ENCODE measurements around the gene TNFSF13.
A peak's percentile ranks its signal among the peaks of the same experiment; 100 is the strongest.

Gene TNFSF13

DNA sequence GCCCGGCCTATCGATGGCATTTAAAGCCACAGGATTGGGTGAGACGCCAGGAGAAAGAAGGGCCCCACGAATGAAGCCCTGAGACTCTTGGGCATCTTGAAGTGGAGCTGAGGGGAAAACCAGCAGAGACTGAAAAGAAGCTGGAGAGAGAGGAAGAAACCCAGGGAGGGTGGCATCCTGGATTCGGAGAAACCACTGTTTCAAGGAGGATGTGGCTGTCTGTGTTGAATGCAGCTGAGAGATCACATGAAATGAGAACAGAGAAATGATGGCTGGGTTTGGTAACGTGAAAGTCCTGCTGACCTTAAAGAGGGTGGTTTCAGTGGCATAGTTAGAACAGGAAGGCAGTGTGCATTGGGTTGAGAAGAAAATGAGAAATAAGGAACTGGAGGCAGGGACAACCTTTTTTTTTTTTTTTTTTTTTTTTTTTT is 5.9 kb upstream of the TNFSF13 start:
- no peak for DNase-seq

DNA sequence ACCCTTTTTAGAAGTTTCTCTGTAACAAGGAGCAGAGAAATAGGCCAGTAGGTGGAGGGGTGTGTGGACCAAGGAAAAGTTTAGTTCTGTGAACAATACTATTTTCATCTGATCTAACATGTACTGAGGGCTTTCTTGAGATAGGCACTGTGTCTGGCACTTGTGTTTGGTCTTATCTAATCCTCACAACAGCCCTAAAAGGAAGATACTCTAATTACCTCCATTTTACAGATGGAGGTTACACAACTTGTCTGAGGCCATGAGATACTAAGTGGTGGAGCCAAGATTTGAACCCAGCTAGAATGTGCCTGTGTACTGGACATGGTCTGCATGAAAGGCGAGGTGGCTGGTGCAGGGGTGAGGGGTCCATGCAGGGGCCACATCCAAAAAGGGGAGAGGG is 5.2 kb upstream of the TNFSF13 start:
- DNase-seq = no peak

DNA sequence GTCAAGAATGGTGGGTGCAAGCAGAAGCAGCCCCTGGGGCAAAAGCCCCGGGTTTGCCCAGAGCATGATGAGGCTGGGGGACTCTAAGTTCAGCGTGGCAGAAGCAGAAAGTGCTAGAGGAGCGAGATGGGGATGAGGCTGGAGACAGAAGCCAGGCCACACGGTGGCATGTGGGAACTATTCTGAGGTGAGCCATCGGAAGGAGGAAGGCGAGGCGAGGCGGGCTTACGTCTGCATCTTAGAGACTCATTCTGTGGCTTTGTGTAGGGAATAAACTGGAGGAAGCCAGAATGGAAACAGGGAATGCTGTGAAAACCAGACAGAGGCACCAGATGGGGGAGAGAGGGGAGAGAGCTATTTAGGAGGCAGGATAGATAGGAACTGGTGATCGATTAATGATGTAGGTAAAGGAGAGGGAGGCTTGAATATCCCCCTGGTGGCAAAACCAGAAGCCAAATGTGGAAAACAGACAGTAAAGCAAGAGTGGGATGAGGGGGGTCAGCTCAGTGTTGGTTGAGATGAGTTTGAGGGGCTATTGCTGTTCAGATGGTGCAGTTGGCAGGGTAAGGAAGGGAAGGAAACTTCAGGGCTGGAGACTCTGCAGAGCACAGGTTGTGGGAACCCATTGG is 3.1 kb upstream of the TNFSF13 start:
- no peak for DNase-seq

DNA sequence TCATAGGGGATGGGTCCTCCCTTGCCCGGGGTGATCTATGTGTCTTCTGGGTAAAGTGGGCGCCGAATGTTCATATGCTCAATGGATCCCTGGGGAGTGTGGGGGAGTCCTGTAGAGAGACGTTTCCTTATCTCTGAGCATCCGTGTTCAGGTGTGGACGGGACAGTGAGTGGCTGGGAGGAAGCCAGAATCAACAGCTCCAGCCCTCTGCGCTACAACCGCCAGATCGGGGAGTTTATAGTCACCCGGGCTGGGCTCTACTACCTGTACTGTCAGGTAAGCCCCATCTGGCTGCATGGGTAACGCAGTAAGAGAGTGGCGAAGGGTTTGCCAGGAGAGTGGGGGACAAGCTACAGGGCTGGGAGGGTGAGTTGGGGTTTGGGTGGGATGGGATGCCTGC is 1.9 kb upstream of the TNFSF13 start:
- no peak for DNase-seq

DNA sequence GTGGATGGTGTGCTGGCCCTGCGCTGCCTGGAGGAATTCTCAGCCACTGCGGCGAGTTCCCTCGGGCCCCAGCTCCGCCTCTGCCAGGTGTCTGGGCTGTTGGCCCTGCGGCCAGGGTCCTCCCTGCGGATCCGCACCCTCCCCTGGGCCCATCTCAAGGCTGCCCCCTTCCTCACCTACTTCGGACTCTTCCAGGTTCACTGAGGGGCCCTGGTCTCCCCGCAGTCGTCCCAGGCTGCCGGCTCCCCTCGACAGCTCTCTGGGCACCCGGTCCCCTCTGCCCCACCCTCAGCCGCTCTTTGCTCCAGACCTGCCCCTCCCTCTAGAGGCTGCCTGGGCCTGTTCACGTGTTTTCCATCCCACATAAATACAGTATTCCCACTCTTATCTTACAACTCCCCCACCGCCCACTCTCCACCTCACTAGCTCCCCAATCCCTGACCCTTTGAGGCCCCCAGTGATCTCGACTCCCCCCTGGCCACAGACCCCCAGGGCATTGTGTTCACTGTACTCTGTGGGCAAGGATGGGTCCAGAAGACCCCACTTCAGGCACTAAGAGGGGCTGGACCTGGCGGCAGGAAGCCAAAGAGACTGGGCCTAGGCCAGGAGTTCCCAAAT is 1.3 kb upstream of the TNFSF13 start:
- DNase-seq = no peak

DNA sequence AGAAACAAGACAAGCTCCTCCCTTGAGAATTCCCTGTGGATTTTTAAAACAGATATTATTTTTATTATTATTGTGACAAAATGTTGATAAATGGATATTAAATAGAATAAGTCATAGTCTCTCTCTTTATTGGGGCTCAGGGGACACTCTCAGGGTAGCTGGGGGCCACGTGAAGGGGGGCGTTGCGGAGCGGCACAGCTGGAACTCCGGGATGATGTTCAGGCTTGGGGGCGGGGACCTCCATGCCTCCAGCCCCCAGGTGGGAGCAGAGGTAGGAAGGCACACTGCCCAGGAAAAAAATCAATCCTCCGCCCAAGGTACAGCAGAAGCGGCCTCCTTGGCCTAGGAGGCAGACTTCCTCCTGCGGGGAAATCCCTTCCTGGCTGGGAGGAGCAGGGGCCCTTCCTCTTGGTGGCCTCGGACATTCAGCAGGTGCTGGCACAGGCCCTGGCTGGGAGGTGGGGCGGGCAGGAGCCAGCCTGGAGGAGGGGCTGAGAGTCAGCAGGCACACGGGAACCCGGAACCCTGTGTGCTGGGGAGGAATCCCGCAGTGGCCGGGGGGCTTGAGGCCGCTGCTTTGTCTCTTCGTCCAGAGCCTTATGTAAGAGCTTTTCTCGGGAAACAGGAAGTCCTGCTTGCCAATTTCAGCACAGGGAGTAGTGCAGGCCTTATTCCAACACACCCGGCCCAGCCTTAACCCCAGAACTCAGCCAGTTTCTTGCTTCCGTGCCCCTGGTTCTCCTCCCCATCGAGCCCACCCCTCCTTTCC is 591 bp upstream of the TNFSF13 start:
- peak; percentile 83 for DNase-seq

DNA sequence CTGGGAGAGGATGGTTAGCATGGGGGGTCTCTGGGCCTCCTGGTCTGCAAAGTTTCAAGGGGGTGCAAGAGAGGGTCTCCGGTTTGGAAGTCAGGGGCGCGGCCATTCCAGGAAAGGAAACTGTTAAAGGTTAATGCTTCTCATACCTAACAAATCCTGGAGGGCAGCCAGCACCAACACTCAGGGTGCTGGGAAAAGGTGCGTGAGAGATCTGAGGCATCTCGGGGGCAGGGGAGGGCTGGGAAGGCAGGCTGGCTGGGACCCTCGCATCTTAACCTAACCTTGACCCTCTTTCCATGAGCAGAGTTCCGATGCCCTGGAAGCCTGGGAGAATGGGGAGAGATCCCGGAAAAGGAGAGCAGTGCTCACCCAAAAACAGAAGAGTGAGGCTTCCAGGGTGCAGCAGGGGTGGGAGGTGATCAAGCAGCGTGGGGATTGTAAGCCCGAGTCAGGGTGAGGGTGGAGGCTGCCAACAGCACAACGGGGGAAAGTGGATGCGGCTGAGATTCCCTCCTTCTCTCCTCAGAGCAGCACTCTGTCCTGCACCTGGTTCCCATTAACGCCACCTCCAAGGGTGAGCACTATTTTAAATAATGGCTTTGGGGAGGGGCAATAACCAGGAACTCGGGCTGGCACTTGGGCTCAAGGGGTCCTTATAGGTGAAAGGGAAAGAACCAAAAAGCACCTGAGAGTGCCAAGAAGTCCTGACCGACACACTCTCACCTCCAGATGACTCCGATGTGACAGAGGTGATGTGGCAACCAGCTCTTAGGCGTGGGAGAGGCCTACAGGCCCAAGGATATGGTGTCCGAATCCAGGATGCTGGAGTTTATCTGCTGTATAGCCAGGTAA is 996 bp downstream of the TNFSF13 start:
- no peak for DNase-seq

DNA sequence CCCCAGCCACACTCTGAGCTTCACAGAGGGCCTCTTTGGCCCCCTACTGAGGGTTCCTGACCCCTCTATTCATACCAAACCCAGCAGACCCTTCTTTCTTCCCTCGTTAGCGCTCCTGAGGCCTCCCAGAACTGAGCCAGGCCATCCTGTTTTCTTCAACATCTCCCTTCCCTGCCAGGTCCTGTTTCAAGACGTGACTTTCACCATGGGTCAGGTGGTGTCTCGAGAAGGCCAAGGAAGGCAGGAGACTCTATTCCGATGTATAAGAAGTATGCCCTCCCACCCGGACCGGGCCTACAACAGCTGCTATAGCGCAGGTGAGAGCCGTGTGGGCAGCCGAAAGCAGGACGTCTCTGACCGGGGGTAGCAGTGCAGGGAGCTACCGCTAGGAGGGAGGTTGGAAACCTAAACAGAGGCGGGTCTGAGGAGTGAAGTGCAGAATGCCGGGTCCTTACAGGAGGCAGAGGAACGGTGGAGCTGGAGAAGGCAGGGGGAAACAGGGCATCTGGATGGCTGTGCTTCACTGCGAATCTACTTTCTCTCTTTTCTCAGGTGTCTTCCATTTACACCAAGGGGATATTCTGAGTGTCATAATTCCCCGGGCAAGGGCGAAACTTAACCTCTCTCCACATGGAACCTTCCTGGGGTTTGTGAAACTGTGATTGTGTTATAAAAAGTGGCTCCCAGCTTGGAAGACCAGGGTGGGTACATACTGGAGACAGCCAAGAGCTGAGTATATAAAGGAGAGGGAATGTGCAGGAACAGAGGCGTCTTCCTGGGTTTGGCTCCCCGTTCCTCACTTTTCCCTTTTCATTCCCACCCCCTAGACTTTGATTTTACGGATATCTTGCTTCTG is 1.9 kb downstream of the TNFSF13 start:
- DNase-seq = no peak

DNA sequence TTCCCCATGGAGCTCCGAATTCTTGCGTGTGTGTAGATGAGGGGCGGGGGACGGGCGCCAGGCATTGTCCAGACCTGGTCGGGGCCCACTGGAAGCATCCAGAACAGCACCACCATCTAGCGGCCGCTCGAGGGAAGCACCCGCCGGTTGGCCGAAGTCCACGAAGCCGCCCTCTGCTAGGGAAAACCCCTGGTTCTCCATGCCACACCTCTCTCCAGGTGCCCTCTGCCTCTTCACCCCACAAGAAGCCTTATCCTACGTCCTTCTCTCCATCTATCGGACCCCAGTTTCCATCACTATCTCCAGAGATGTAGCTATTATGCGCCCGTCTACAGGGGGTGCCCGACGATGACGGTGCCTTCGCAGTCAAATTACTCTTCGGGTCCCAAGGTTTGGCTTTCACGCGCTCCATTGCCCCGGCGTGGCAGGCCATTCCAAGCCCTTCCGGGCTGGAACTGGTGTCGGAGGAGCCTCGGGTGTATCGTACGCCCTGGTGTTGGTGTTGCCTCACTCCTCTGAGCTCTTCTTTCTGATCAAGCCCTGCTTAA is 2.6 kb downstream of the TNFSF13 start:
- DNase-seq = peak; percentile 92

DNA sequence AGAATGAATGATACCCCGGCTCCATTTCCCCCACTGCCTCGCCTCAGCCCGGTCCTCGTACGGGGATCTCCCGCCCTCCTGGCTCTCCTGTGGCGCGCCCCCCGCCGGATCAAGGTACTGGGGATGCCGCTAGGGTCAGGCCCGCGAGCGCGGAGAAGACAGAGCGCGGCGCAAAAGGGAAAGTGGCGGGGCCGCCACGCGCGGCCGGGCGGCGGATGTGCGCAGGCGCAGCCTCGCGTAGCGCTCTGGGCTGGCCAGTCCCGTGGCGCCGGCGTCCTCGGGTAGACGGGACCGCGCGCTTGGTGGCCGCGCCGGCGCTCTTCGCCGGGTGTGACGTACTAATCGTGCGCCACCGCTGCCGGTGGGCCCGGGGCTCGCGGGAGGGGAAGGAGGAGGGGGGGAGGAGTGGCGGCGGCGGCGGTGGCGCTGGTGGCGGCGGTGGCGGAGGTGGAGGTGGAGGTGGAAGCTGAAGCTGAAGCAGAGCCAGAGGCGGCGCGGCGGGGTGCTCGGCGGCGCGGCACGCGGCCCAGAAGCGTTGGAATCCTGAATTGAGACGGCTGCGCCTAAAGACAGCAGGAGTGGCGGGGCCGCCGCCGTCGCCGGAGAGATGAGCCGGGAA is 3.1 kb downstream of the TNFSF13 start, which contains the start of gene SENP3:
Gene SENP3, plus strand, starts transcription at position 331 of the 619 bp plus-strand sequence. CDS start 1,158 bp downstream, outside the sequence.
- peak; percentile 86 for DNase-seq

DNA sequence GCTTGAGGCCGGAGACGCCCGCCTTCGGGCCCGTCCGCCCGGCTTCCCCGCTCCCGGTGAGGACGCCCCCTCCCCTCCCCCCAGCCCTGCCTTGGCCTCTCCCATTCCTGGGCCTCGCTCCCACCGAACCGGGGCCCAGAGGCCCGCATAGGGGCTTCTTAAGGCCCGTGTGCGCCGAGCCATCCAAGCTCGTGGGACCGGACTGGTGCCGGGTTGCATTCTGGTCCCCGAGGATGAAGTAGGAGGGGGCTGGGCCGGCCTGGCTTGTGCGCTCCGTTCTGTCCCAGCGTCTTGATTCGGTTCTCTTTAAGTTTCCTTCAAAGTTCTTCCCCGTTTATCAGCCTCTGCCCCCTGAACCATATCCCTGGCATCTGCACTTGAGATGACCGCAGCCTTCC is 3.7 kb downstream of the TNFSF13 start:
- DNase-seq = no peak

DNA sequence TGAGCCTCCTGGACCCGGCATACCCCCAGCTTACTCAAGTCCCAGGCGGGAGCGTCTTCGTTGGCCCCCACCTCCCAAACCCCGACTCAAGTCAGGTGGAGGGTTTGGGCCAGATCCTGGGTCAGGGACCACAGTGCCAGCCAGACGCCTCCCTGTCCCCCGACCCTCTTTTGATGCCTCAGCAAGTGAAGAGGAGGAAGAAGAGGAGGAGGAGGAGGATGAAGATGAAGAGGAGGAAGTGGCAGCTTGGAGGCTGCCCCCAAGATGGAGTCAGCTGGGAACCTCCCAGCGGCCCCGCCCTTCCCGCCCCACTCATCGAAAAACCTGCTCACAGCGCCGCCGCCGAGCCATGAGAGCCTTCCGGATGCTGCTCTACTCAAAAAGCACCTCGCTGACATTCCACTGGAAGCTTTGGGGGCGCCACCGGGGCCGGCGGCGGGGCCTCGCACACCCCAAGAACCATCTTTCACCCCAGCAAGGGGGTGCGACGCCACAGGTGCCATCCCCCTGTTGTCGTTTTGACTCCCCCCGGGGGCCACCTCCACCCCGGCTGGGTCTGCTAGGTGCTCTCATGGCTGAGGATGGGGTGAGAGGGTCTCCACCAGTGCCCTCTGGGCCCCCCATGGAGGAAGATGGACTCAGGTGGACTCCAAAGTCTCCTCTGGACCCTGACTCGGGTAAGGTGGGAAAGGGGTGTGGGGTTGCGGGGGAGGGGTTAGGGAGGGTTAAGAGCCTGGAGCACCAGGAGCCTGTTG is 4.7 kb downstream of the TNFSF13 start:
- no peak for DNase-seq

DNA sequence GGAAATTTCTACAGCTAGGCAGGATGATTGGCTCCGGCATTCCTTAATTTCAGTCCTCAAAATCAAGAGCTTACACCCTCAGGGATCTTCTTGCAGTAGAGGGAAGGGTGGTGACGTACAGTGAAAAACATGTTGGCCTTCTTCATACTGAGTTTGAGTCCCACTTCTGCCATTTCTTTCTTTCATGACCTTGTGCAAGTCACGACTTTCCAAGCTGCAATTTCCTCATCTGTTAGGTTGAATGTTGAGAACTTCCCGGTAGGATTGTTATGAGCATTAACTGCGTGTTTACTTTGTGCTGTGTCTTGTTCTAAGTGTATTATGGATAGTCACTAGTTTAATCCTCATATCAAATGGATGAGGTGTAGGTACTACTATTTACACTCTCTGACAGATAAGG is 11.0 kb downstream of the TNFSF13 start:
- DNase-seq = no peak

DNA sequence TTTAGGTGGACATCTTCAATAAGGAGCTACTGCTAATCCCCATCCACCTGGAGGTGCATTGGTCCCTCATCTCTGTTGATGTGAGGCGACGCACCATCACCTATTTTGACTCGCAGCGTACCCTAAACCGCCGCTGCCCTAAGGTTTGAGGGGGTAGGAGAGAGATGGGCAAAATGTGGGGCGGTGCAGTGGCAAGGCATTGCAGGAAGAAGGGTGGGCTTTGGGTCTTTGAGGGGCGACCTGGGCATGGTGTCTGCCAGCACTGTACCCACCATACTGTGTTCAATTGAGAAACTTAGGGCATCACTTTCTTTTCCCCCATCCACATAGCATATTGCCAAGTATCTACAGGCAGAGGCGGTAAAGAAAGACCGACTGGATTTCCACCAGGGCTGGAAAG is 11.8 kb downstream of the TNFSF13 start:
- no peak for DNase-seq

DNA sequence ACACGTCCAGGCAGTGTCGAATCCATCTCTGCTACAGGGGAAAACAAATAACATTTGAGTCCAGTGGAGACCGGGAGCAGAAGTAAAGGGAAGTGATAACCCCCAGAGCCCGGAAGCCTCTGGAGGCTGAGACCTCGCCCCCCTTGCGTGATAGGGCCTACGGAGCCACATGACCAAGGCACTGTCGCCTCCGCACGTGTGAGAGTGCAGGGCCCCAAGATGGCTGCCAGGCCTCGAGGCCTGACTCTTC is 13.7 kb downstream of the TNFSF13 start:
- no peak for DNase-seq

DNA sequence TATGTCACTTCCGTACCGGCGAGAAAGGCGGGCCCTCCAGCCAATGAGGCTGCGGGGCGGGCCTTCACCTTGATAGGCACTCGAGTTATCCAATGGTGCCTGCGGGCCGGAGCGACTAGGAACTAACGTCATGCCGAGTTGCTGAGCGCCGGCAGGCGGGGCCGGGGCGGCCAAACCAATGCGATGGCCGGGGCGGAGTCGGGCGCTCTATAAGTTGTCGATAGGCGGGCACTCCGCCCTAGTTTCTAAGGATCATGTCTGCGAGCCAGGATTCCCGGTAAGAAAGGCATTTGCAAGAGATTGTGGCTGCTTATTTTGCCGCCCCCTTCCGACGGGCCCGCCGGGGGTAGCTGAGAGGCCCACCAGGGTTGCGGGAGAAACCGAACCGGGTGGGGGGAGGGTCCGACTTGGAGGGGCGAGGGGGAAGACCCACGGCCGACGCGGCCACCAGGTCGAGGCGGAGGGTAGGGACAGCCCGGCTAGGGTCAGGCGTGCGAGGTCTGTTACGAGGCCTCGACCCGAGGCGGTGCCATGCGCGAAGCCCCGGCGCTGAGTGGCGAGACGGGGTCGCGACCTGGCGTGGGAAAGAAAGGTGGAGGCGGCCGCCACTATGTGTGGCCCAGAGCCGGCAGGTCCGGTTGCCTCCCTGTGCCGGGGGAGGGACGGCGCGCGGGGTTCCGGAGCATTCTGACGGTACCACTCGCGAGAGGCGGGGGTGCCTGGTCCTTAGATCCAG is 14.2 kb downstream of the TNFSF13 start:
- DNase-seq = peak; percentile 100

DNA sequence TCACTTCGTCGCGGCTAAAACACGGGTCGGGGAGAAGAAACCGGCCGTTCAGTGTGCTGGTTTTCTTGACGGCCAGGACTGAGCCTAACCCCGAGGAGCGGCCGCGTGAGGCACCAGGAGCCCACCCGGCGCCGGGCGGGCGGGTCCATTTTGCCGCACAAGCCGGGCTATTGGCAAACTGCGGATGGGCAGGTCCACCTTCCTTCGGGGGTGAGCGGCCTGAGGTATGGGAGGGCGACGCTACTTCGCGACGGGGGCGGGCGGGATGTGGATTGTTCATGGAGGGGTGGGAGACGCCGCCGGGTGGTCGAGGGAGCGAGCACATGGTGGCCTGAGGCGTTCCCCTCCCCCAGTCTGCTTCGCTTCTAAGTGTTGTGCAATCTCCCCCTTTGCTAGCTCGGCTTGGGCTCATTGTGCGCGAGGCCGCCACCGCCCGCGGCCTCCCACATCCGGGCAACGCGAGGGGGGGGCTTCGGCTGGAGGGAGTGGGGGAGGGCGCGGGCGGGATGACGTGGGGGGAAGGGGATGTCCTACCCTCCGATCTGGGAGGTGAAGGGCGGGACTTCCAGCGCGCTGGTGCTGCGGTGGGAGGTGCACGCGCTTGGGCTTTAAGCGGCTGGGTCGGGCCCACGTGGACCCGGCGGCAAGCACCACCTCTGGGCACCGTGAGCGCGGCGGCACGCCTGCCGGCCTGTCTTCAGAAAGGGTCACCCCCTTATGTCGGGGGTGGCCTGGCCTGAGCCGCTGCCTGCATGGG is 15.0 kb downstream of the TNFSF13 start:
- peak; percentile 83 for DNase-seq

DNA sequence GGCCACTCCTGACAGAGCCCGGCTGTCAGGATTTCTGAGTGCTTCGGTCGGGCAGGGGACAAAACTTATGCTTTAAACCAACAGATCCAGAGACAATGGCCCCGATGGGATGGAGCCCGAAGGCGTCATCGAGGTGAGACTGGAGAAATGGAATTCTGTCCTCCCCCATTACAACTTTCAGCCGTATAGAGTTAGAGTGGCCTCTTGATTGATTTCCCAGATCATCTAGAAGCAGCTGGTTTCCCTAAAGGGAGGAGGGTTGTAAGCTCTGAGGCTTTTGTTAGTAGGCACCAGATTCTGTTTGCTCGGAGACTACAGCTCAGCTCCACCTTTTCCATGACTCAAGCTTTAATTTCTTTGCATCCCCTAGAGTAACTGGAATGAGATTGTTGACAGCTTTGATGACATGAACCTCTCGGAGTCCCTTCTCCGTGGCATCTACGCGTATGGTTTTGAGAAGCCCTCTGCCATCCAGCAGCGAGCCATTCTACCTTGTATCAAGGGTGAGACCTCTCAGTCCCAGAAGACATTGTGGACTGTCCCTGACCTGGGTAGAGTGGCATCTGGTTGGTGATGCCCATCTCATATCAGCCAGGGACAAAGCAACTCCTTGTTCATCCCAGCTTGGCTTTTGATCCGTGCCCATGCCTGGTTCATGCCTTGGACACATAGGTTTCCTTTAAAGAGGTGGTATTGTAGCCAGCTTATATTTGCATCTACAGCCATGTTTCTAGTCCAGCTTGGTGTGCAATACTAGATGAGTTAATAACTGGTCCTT is 15.8 kb downstream of the TNFSF13 start:
- DNase-seq = no peak

DNA sequence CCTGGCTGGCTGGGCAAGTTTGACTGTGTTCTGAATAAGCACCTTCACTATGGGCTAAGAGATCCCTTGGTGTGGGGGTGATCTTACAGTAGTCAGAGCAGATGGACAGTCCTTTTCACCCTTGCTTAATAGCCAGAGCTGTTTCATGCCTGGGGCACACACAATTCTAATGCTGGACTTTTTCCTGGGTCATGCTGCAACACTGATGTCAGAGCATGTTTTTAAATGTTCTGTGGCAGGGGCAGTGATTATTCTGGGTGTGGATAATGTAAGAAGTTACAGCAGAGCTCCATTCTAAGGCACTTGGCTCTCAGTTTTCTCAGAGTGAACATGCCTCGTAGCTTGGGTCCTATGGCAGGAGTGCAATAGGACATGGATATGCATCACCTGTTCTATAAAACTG is 16.9 kb downstream of the TNFSF13 start:
- no peak for DNase-seq
